Measurements from ENCODE around the gene CHRM5.

GRCh38 chr15:34049112-34049511 is 80.8 kb downstream of the CHRM5 start:
- TF ChIP-seq CTCF (conservative IDR thresholded peaks at IDR 0.05; ENCODE audit: low read length) (no peak), EZH2phosphoT487 (IDR thresholded peaks at IDR 0.05; ENCODE audit: borderline replicate concordance) (no peak)
